K562 (cell line): Measurements from ENCODE around the gene GLUL. TPM values are rescaled to one million over a fixed set of nuclear protein-coding genes. Genes with fewer than 3 reads are reported as not detected.

Experiments
- CHD2 ChIP-seq: IDR thresholded peaks from 2 replicates; pipeline ENCODE4 v1.6.1; 2011; ENCODE audit warnings: low read depth, low read length
- DPF2 ChIP-seq: fragments of 450-650 bp; IDR thresholded peaks from 2 replicates; pipeline ENCODE4 v1.6.1; 2016
- E2F8 ChIP-seq: fragments of 450-650 bp; IDR thresholded peaks from 2 replicates; pipeline ENCODE4 v1.7.1; 2018; ENCODE audit warnings: mild to moderate bottlenecking, low read depth; ENCODE audit not compliant: partially characterized antibody
- FOXK1 ChIP-seq: sonication (generic); formaldehyde crosslinking; IDR thresholded peaks from 2 replicates; pipeline ENCODE4 v1.8.0; 2022; ENCODE audit warnings: missing genetic modification reagents, mild to moderate bottlenecking, borderline replicate concordance
- HMGN3 ChIP-seq: IDR thresholded peaks from 2 replicates; pipeline ENCODE4 v1.6.1; 2011; ENCODE audit warnings: borderline replicate concordance, low read depth, mild to moderate bottlenecking, mixed read lengths, low read length; ENCODE audit not compliant: insufficient read length; ENCODE audit errors: extremely low read depth
- KAT7 ChIP-seq: sonication (generic); formaldehyde crosslinking; IDR thresholded peaks from 2 replicates; pipeline ENCODE4 v1.8.0; 2022; ENCODE audit warnings: missing genetic modification reagents, mild to moderate bottlenecking, borderline replicate concordance
- MTA2 ChIP-seq: fragments of 450-650 bp; IDR thresholded peaks from 2 replicates; pipeline ENCODE4 v1.6.1; 2016; ENCODE audit warnings: low read depth
- PHB2 ChIP-seq: fragments of 450-650 bp; IDR thresholded peaks from 2 replicates; pipeline ENCODE4 v1.6.1; 2017; ENCODE audit warnings: low read depth
- USF1 ChIP-seq: sonication (generic); formaldehyde crosslinking; IDR thresholded peaks from 2 replicates; pipeline ENCODE4 v1.9.0; 2022; ENCODE audit warnings: mild to moderate bottlenecking, missing genetic modification reagents
- ZNF12 ChIP-seq: sonication (generic); formaldehyde crosslinking; IDR thresholded peaks from 2 replicates; pipeline ENCODE4 v1.4.0; 2020; ENCODE audit warnings: mild to moderate bottlenecking, missing genetic modification reagents
- ZNF165 ChIP-seq: fragments of 250-450 bp; sonication (Bioruptor Pico); IDR thresholded peaks from 2 replicates; pipeline ENCODE4 v1.4.0; 2020; ENCODE audit warnings: borderline replicate concordance
- ZNF407 ChIP-seq: fragments of 450-650 bp; IDR thresholded peaks from 2 replicates; pipeline ENCODE4 v1.6.1; 2016; ENCODE audit warnings: low read depth
- ZNF79 ChIP-seq: fragments of 250-450 bp; sonication (Bioruptor Pico); IDR thresholded peaks from 2 replicates; pipeline ENCODE4 v1.4.0; 2020; ENCODE audit warnings: low read depth, mild to moderate bottlenecking, moderate library complexity
- polyA plus RNA-seq, 8 experiments: library from polyadenylated mRNA; depleted of rRNA in 4 of 8; stranded (reverse) in 5 of 8; unstranded in 3 of 8; fragments of >200 nt; fragmentation: Nextera tagmentation in 2 of 8; fragmentation: Illumina TruSeq in 1 of 8; extraction: Ambion mirVana in 2 of 8; extraction: Trizol in 1 of 8; gene quantifications; 2 replicates each; pipeline versions ENCODE4 v1.2.1 to v1.2.3, GENCODE V29; 2011 to 2014; ENCODE audit warnings: inconsistent platforms in 1 of 8, missing spikeins in 1 of 8
- total RNA-seq, 7 experiments: library from RNA; depleted of rRNA in 6 of 7; stranded (reverse); fragments of >200 nt in 6 of 7; fragmentation: Illumina TruSeq in 2 of 7; extraction: Trizol in 2 of 7; gene quantifications; 2 replicates each; pipeline versions ENCODE4 v1.2.1 to v1.2.3, GENCODE V29; 2011 to 2021; ENCODE audit warnings: low replicate concordance in 1 of 7
- TF ChIP-seq, protein P1 (sequence below): fragments of 450-650 bp; IDR thresholded peaks from 2 replicates; pipeline ENCODE4 v1.6.1; 2016; ENCODE audit warnings: borderline replicate concordance

GLUL gene
- total and polyA plus RNA-seq, 9 of the 15 experiments (the other 6 are each of a cell fraction or from before 2014, with no cell fraction given) = 1,088 to 4,222 (median 1,338) TPM

- TF ChIP-seq ZNF407 = no peak
- no peak for TF ChIP-seq PHB2
- peak; percentile 38 for TF ChIP-seq E2F8
- TF ChIP-seq MTA2 = no peak
- peak; percentile 95; the same call in 1 of the 2 replicates for TF ChIP-seq KAT7
- TF ChIP-seq ZNF165 (CRISPR knock-in tag) = no peak
- TF ChIP-seq CHD2 = peak; percentile 65; the same call in 1 of the 2 replicates
- TF ChIP-seq, protein P1, sequence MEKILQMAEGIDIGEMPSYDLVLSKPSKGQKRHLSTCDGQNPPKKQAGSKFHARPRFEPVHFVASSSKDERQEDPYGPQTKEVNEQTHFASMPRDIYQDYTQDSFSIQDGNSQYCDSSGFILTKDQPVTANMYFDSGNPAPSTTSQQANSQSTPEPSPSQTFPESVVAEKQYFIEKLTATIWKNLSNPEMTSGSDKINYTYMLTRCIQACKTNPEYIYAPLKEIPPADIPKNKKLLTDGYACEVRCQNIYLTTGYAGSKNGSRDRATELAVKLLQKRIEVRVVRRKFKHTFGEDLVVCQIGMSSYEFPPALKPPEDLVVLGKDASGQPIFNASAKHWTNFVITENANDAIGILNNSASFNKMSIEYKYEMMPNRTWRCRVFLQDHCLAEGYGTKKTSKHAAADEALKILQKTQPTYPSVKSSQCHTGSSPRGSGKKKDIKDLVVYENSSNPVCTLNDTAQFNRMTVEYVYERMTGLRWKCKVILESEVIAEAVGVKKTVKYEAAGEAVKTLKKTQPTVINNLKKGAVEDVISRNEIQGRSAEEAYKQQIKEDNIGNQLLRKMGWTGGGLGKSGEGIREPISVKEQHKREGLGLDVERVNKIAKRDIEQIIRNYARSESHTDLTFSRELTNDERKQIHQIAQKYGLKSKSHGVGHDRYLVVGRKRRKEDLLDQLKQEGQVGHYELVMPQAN = peak; percentile 89
- TF ChIP-seq USF1 (CRISPR knock-in tag) = peak; percentile 78
- peak; percentile 83; the same call in 1 of the 2 replicates for TF ChIP-seq FOXK1 (CRISPR knock-in tag)
- TF ChIP-seq ZNF12 = no peak; the same call in 1 of the 2 replicates
- TF ChIP-seq HMGN3 = peak; percentile 59
- no peak for TF ChIP-seq ZNF79 (CRISPR knock-in tag)
- no peak; the same call in 1 of the 2 replicates for TF ChIP-seq DPF2
These were observed at the start of gene GLUL (continued) for GRCh38 chr1:182391362-182392049.
